RWPE1 (cell line): ENCODE data around the gene LRRC8E.

Experiments
- CTCF ChIA-PET: fragments of 350-600 bp; sonication (Branson Sonifier 250); formaldehyde crosslinking; extraction: SDS; loops from one replicate; lab custom pipeline; 2021; lab: Yijun Ruan, JAX
- POLR2A ChIA-PET: fragments of 400-600 bp; formaldehyde crosslinking; extraction: SDS; loops from one replicate; lab custom pipeline; 2020; ENCODE audit warnings: antibody characterized with exemption; ENCODE audit not compliant: low non-redundant PET; lab: Yijun Ruan, JAX
- DNase-seq: peaks from one replicate; pipeline ENCODE4 v3.0.0; 2012; ENCODE audit warnings: low spot score
- H3K27ac ChIP-seq: fragments of 450-650 bp; 2 replicates; pipeline ENCODE4 v1.5.1; 2017
- CTCF ChIP-seq: fragments of 450-650 bp; conservative IDR thresholded peaks from 2 replicates; pipeline ENCODE4 v1.5.1; 2017; ENCODE audit warnings: low read depth, mild to moderate bottlenecking

LRRC8E gene

DNA sequence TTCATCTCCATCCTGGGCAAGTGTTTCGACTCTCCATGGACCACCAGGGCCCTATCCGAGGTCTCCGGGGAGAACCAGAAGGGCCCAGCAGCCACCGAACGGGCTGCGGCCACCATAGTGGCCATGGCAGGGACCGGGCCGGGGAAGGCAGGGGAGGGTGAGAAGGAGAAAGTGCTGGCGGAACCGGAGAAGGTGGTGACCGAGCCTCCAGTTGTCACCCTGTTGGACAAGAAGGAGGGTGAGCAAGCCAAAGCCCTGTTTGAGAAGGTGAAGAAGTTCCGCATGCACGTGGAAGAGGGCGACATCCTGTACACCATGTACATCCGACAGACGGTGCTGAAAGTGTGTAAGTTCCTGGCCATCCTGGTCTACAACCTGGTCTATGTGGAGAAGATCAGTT lies 10.7 kb downstream of the LRRC8E start:
- CTCF ChIA-PET: no interaction called here
- DNase-seq: no peak
- POLR2A ChIA-PET: no interaction called here
- H3K27ac ChIP-seq: peak overlapping the region; percentile 95
- no peak for TF ChIP-seq CTCF

GRCh38 chr19:7899751-7900378 lies 11.6 kb downstream of the LRRC8E start:
- ChIA-PET CTCF (interaction anchor here (0.7 to 1.7 kb wide), 3 partner anchors 31 to 219 kb away, joined by 3 to 6 read pairs (median 5); partner anchors contain the start of genes TIMM44 and TRAPPC5), POLR2A (interaction anchor here (0.6 to 1.0 kb wide), 2 partner anchors 11 to 30 kb away, joined by 3 read pairs; partner anchors contain the start of gene LRRC8E)
- DNase-seq: no peak
- TF ChIP-seq CTCF: no peak
- H3K27ac ChIP-seq: peak overlapping the region; percentile 95

GRCh38 chr19:7900401-7900870 lies 12.1 kb downstream of the LRRC8E start:
- CTCF ChIA-PET: interaction anchor here (0.7 to 1.7 kb wide), 3 partner anchors 31 to 220 kb away, joined by 3 to 6 read pairs (median 5); partner anchors contain the start of genes TIMM44 and TRAPPC5

DNA sequence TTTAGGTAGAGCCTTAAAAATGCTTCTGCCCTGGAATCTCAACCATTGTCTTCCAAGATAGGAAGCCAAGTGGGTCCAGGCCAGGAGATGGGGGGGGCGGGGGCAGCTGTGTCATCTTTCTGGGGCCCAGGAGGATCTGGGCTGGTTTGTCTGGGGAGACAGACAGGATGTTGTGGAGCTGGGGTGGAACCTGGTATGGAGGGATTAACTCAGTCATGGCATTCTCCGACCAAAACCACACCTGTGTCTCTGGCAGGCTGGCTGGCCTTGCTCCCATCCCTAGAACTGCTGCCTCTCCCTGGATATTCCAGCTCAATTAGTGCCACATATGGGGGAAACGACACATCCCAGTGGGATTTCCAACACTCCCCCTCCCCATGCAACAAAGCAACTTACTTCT lies 12.6 kb downstream of the LRRC8E start:
- TF ChIP-seq CTCF: no peak
- peak overlapping the region; percentile 95 for H3K27ac ChIP-seq
- ChIA-PET CTCF (interaction anchor here (0.9 to 1.7 kb wide), 2 partner anchors 32 to 43 kb away, joined by 3 to 5 read pairs; partner anchors contain the start of gene TIMM44), POLR2A (interaction anchor here (1.0 kb wide), 1 partner anchor 11 kb away, joined by 4 read pairs; no protein-coding TSS in a partner anchor)
- no peak for DNase-seq

More at GRCh38 chr19:7900401-7900870, 12.1 kb downstream of the LRRC8E start:
- TF ChIP-seq CTCF: no peak
- DNase-seq: no peak
- POLR2A ChIA-PET: interaction anchor here (0.6 to 1.0 kb wide), 2 partner anchors 12 to 31 kb away, joined by 3 read pairs; partner anchors contain the start of gene LRRC8E
- H3K27ac ChIP-seq: peak overlapping the region; percentile 95

DNA sequence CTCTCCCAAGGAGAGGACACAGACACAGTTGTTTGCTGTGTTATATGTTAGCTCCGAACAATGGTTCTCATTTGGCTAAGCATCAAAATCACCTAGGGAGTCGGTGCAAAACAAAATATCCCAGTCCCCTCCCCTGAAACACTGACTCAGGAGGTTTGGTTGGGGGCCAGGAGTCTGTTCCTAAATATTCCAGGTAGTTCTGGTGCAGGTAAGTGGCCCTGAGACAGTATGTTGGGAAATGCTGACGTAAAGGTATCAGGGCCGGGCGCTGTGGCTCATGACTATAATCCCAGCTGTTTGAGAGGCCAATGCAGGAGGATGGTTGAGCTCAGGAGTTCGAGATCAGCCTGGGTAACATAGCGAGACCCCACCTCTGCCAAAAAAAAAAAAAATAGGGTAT lies 13.0 kb downstream of the LRRC8E start:
- no peak for TF ChIP-seq CTCF
- ChIA-PET CTCF (interaction anchor here (0.6 to 1.7 kb wide), 2 partner anchors 10 to 32 kb away, joined by 5 read pairs; no protein-coding TSS in a partner anchor), POLR2A (interaction anchor here (1.0 kb wide), 1 partner anchor 10 kb away, joined by 4 read pairs; no protein-coding TSS in a partner anchor)
- no peak for DNase-seq
- H3K27ac ChIP-seq: peak overlapping the region; percentile 95

- ChIA-PET POLR2A (interaction anchor here (0.5 to 1.6 kb wide), 5 partner anchors 10 to 41 kb away, joined by 3 to 6 read pairs (median 3); partner anchors contain the start of gene TIMM44), CTCF (no interaction called here)
- no peak for TF ChIP-seq CTCF
- DNase-seq: no peak
- peak overlapping the region; percentile 95 for H3K27ac ChIP-seq
These were observed 14.5 kb downstream of the LRRC8E start for GRCh38 chr19:7902796-7903243.
